CD4-positive, alpha-beta T cell treated with Interleukin-17A for 1 hour (primary cell): ENCODE measurements around the gene PRKCZ.

Experiments used
- DNase-seq: peaks from one replicate; pipeline ENCODE4 v3.0.0-alpha.2; 2020

The PRKCZ gene

GRCh38 chr1:2214541-2215241, 164.5 kb downstream of the PRKCZ start:
- no peak for DNase-seq

GRCh38 chr1:2215329-2215728, 165.1 kb downstream of the PRKCZ start:
- no peak for DNase-seq

- no peak for DNase-seq
Observed at GRCh38 chr1:2215909-2216766, 165.9 kb downstream of the PRKCZ start.

GRCh38 chr1:2216767-2217058, 166.5 kb downstream of the PRKCZ start:
- no peak for DNase-seq

- no peak for DNase-seq
Observed at GRCh38 chr1:2221271-2221670, 171.1 kb downstream of the PRKCZ start.

- DNase-seq = no peak
Observed at GRCh38 chr1:2224170-2224584, 174.0 kb downstream of the PRKCZ start.

GRCh38 chr1:2224631-2225428, 174.6 kb downstream of the PRKCZ start:
- DNase-seq = no peak

- no peak for DNase-seq
Observed at GRCh38 chr1:2226525-2227345, 176.5 kb downstream of the PRKCZ start.

- peak; percentile 95 for DNase-seq
Observed at GRCh38 chr1:2227346-2228156, 177.3 kb downstream of the PRKCZ start.

- DNase-seq = no peak
Observed at GRCh38 chr1:2228157-2228594, 178.0 kb downstream of the PRKCZ start, which contains the start of gene SKI. TSS of gene SKI (plus strand) at chr1:2228319. CDS start at chr1:2228767, 448 bp downstream.

- DNase-seq = no peak
Observed at GRCh38 chr1:2228694-2229036, 178.5 kb downstream of the PRKCZ start.

GRCh38 chr1:2229037-2229864, 179.0 kb downstream of the PRKCZ start:
- DNase-seq = peak; percentile 54

GRCh38 chr1:2229911-2230731, 179.9 kb downstream of the PRKCZ start:
- DNase-seq = peak; percentile 27

GRCh38 chr1:2230781-2231531, 180.7 kb downstream of the PRKCZ start:
- peak; percentile 71 for DNase-seq

- peak; percentile 88 for DNase-seq
Observed at GRCh38 chr1:2231532-2232254, 181.5 kb downstream of the PRKCZ start.

- peak; percentile 24 for DNase-seq
Observed at GRCh38 chr1:2232255-2232915, 182.2 kb downstream of the PRKCZ start.

GRCh38 chr1:2232916-2233438, 182.8 kb downstream of the PRKCZ start:
- peak; percentile 18 for DNase-seq
